HG02642 (cell line): ENCODE measurements around the gene RWDD1.

ENCODE experiments used
- ATAC-seq: cut with Tn5 transposase; IDR thresholded peaks from one replicate; pipeline ENCODE4 v1.9.1; 2021; ENCODE audit warnings: mild to moderate bottlenecking; ENCODE audit not compliant: unreplicated experiment, poor library complexity

The RWDD1 gene

GRCh38 chr6:116557893-116558292 is 13.4 kb upstream of the RWDD1 start:
- no peak for ATAC-seq

DNA sequence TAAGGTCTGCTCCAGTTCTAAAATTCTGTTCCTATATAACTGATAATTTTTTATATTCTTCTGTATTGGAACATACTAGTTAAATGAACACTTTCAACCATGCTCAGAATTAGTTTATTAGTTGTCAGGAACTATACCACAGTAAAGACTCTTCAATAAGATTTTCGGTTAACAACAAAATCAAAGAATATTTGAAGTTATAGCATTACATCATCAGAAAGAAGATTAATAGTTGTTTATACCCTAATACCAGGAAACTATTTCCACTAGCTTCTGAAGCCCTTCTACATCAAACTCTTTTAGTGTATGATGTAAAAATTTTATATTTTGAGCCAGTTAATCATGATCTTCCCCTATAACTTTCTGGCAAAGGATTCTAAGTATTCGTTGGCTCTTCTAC is 11.2 kb upstream of the RWDD1 start:
- no peak for ATAC-seq

DNA sequence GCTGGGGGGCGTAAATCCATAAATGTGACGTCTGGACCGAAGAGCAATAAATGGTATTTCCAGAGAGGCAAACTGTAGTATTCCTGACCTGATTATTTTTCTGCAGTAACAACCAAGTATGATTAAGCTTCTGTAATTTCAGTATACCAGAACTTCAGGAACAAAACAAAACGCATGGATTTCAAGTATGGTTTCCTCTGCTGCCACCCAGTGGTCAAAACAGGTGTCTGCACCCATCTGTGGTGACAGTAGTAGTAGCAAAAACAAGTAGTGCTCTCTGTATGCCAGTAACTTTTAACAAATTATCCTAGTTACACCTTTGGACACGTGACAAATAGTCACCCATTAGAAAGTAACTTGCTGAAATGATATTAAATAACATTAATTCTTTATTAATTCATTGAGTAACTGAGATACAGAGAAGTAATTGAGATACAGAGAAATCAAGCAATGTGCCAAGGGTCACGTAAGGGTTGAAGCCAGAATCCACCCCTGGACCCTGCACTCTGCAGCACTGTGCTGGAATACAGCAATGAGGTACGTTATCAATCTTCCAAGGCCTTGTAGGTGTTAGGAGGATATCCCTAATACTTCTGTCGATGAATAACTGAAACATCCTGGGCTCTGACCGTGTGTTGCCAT is 9.8 kb upstream of the RWDD1 start:
- peak; percentile 68 for ATAC-seq

GRCh38 chr6:116562019-116562403 is 9.3 kb upstream of the RWDD1 start:
- no peak for ATAC-seq

- no peak for ATAC-seq
Measured at GRCh38 chr6:116562614-116563013, 8.7 kb upstream of the RWDD1 start.

DNA sequence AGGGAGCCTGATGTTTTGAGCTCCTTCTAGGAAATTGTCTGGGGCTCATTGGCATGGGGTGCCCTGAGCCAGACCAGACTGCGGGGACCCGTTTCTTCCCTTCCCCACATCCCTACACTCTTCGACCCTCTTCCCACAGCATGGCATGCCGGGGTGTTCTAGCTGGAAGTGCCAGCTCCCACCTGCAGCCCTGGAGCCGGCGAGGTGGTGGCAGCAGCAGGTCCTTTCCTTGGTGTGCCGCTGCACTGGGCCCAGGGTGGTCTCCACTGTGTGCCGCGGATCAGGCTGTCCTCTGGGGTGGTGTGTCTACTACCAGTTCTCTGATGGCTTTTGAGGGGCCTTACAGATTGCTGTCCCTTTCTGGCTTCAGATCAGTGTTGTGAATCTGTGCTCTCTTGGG is 7.5 kb upstream of the RWDD1 start:
- ATAC-seq, result no peak

DNA sequence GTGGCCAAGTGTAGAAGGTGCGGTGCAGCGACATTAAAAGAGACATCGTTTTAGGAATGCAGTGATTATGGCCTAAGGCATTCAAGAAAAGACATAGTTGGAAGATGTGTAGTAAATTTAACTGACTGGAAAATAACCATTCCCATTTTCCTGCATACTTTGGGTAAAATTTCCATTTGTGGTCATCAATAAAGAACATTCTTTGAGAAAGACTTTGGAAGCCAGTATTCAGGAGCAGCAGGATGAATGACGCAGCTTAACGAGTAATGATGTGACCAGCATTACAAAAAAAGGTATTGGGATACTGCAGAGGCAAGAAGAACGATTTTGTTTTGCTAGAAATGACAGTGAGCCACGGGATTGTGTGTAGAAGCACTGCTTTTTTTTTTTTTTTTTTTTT is 7.0 kb upstream of the RWDD1 start:
- ATAC-seq, result no peak

DNA sequence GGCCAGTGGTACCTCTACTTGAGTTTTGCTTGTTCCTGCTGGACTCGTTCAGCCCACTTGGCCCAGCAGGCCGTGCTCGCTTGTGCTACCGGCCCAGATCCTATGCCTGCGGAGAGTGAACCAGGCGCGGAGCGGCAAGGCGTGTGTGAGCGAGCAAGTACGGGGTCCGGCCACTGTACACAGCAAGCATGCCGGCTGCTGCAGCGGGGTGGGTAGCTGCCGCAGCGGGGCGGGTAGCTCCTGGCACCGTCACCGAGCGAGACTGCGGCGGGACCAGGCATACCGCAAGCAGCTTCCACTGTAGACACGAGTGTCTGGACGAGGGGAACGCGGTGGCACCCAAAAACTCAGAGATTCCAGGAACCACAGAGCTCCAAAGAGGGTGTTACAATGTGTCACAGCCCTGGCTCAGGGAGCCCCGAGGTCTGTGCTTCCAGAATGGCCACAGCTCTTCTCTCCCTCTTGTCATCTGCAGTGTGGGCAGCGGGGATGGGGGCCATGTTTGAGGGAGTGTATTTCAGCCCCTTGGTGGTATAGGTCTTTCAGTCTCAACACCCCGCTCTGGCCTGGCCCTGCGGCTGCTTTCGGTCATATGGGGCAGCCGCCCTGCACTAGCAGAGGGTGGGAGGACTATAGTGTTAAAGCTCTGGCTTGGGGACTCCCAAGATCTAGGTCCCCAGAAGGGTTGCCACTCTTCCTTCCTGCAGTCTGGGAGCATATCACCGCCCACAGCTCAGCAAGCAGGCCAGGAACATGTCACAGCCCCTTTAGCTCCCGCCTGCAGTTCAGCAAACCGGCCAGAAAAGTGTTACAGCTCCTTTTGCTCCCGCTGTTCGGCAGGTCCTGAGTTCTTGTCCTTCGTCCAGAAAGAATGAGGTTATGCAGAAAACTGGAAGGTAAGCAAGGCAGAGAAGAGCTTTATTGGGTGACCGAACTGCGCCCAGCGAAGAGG is 6.1 kb upstream of the RWDD1 start:
- no peak for ATAC-seq

GRCh38 chr6:116568111-116568510 is 3.2 kb upstream of the RWDD1 start:
- ATAC-seq, result no peak

GRCh38 chr6:116568821-116569755 is 2.2 kb upstream of the RWDD1 start:
- no peak for ATAC-seq

DNA sequence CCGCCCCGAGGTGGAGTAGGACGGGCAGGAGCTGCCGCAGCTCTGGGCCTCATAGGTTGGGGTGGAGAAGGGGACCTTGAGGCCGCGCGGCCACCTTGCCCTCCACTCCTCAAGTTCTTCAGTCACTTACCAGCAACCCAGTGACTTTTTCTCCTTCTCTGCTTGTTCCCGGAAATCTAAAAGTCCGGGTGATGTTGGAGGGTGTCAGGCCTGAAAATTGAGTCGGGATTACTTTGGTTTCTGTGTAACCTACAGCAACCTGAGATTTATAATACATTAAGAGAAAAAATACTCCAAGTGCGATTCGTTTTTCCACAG is 338 bp downstream of the RWDD1 start:
- no peak for ATAC-seq

DNA sequence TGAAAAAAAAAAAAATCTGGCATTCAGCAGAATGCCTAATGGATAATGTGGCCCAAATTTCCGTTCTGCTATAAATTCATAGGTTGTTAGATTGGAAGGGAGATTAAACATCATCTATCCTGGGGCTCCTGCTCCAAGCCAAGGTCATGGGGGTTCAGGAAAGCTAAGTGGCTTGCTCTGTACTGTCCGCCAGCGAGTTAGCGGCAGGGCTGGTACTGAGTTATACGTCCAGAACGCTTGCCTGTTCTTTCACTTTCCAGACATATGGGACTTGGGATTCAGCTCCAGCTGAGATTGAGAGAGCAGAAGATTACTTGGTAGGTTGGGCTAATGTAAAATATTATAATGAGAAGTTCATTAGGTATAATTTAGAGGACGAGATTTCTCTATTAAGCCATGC is 858 bp downstream of the RWDD1 start:
- ATAC-seq, result no peak

DNA sequence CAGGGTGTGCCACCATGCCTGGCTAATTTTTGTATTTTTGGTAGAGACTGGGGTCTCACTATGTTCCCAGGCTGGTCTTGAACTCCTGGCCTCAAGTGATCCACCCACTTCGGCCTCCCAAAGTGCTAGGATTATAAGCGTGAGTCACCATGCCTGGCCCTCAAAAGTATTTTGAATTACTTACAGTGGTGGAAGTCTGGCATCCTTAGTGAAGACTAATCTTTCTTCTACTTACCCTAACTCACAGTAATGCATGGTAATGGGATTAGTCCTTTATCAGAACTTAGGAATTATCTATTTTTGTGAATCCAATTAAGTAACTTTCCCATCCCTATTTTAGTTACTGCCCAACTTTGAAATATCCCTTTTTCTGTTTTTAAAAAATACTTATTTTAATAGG is 3.9 kb downstream of the RWDD1 start:
- no peak for ATAC-seq

GRCh38 chr6:116577486-116577885 is 6.2 kb downstream of the RWDD1 start:
- ATAC-seq, result no peak

- ATAC-seq, result no peak
Measured at GRCh38 chr6:116578335-116578734, 7.0 kb downstream of the RWDD1 start.

GRCh38 chr6:116579143-116579542 is 7.8 kb downstream of the RWDD1 start:
- no peak for ATAC-seq

DNA sequence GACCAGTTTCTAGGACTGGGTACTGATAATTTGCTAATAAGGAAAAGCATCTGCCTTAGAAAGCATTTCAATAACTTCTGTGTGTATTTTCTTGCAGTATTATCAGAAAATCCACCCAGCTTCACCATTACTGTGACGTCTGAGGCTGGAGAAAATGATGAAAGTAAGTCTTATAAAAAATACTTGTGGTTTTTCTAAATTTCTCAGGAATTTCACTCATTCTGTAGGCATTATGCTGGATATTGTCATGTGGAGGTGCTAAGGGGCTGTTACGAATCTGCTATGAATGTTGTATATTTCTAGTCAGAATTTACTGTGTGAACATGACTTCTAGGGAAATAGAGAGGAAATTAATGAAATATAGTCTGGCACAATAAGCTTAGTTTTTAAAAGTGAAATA is 8.9 kb downstream of the RWDD1 start:
- ATAC-seq, result no peak

DNA sequence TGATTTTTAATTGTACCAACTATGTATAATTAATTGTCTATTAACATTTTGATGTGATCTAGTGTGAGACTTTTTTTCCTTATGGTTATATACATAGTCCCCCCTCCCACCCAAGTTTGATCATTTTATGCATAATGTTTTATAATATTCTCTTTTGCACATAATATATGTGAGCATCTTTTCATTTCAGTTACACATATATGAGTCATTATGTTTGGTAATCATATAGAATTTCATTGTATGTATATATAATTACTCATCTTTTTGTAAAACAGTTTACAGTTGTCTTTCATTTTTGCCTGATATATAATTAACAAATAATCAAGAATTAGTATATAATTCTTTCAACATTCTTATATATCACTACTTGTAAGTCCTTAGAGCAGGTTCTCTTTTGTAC is 15.0 kb downstream of the RWDD1 start:
- ATAC-seq, result no peak

- no peak for ATAC-seq
Measured at GRCh38 chr6:116586738-116587137, 15.4 kb downstream of the RWDD1 start.

DNA sequence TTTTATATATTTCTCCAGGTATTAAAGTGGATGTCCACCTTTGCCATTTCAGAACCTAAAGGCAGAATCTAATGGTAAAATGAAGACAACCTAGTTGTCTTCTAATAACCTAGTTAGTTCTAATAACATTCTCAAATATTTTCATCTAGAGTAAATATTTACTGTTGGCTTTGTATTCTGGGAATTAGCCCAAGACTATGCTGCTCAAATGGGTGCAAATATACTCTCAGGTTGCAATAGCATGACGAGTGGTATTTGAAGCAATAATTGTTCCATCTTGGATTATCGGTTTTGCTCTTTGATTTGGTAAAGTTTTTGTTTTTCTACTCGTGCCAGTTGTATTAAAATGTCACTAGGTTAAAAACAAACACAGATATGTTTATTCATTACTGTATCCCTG is 23.9 kb downstream of the RWDD1 start:
- no peak for ATAC-seq

- no peak for ATAC-seq
Measured at GRCh38 chr6:116596815-116597214, 25.5 kb downstream of the RWDD1 start.
